ENCODE data around the gene CCT8.

Gene CCT8

DNA sequence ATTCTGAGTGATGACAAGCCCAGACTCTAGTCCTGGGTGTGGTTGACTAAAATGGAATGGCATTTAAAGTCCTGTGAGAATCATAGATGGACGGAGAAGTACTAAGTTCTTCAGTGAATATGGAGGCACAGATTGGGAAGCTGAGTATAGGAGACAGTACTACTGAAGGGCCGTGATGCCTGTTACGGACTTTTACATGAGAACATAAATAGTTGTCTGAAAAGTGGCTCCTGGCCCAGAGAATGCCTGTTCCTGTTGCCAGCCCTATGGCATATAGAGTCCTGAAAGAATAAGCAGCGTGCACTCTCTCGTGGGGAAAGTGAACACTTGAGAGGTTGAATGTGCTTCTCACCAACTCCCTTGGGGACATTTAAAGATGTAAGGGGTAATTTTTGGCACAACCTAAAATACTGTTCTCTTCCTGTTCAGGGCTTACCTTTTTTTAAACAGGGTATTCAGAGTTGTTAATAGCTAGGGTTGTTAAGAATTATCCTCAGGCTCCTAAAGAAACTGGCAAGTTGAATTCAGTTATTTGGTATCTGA lies 20.4 kb downstream of the CCT8 start:
- H3K27ac ChIP-seq (ENCODE audit: low read depth, low read length), result no peak overlapping the region
- no peak overlapping the region for H3K9ac ChIP-seq (ENCODE audit: low read depth, low read length)
- H3K27me3 ChIP-seq (ENCODE audit: control insufficient read depth, insufficient read depth, low read length), result no peaks in the 10 kb centered on the region
- peaks cover 91% of the 10 kb centered on the region for H3K36me3 ChIP-seq (ENCODE audit: control insufficient read depth, insufficient read depth, low read length)
- H3K4me1 ChIP-seq (ENCODE audit: control insufficient read depth, insufficient read depth, low read length), result no peaks in the 10 kb centered on the region
- H3K4me3 ChIP-seq (ENCODE audit: low read depth, low read length), result no peak overlapping the region
- H3K9me3 ChIP-seq (ENCODE audit: control insufficient read depth, insufficient read depth, low read length), result no peaks in the 10 kb centered on the region

DNA sequence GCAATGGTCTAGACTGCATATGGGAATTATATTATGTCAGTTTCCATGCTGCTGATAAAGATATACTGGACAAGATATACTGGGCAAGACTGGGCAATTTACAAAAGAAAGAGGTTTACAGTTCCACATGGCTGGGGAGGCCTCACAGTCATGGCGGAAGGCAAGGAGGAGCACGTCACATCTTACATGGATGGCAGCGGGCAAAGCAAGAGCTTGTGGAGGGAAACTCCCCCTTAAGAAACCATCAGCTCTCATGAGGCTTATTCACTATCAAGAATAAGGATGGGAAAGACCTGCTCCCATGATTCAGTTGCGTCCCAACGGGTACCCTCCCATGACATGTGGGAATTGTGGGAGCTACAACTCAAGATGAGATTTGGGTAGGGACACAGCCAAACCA lies 21.2 kb downstream of the CCT8 start:
- Histone ChIP-seq H3K9me3 (ENCODE audit: control insufficient read depth, insufficient read depth, low read length) (no peaks in the 10 kb centered on the region), H3K4me3 (ENCODE audit: low read depth, low read length) (no peak overlapping the region), H3K27ac (ENCODE audit: low read depth, low read length) (no peak overlapping the region), H3K4me1 (ENCODE audit: control insufficient read depth, insufficient read depth, low read length) (no peaks in the 10 kb centered on the region), H3K27me3 (ENCODE audit: control insufficient read depth, insufficient read depth, low read length) (no peaks in the 10 kb centered on the region), H3K9ac (ENCODE audit: low read depth, low read length) (no peak overlapping the region), H3K36me3 (ENCODE audit: control insufficient read depth, insufficient read depth, low read length) (peaks cover 93% of the 10 kb centered on the region)

DNA sequence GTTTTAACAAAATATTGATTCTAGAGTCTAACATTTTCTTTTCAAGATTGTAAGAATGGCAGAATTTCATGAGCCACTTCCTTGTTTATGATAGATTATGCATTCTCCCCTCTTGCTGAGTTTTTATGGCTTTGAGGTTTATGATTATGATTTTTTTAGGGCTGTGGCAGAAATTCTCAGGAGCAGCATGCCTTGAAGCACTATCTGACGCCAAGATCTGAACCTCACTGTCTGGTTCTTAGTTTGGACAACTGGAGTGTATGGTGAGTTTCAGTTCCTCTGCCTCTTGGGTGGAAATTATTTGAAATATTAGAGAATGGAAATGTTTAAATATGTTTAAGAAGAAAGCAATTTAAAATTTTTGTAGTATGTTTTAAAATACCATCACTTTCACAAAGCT lies 38.8 kb downstream of the CCT8 start:
- H3K36me3 ChIP-seq (ENCODE audit: control insufficient read depth, insufficient read depth, low read length), result peaks cover 90% of the 10 kb centered on the region
- no peak overlapping the region for H3K27ac ChIP-seq (ENCODE audit: low read depth, low read length)

DNA sequence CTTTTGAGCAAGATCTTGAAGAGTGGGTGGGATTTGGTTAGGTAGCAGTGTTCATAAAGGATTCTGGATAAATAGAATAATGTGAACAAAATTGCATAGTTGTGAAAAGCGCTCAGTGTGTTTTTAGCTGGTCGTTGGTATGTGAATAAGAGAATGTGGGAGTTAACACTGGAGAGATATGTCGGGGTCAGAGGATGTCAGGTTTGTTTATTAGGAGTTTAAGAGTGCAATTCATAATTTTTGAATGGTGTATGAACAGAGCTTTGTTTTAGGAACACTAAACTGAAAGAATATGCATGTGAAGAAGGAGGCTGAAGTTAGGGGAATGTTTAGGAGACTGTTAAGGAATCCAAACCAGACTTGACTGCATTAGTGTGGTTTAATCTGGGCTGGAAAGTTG lies 39.6 kb downstream of the CCT8 start:
- Histone ChIP-seq H3K4me3 (ENCODE audit: low read depth, low read length) (no peak overlapping the region), H3K4me1 (ENCODE audit: control insufficient read depth, insufficient read depth, low read length) (no peaks in the 10 kb centered on the region), H3K9me3 (ENCODE audit: control insufficient read depth, insufficient read depth, low read length) (no peaks in the 10 kb centered on the region), H3K9ac (ENCODE audit: low read depth, low read length) (no peak overlapping the region), H3K27ac (ENCODE audit: low read depth, low read length) (no peak overlapping the region), H3K27me3 (ENCODE audit: control insufficient read depth, insufficient read depth, low read length) (no peaks in the 10 kb centered on the region), H3K36me3 (ENCODE audit: control insufficient read depth, insufficient read depth, low read length) (peaks cover 86% of the 10 kb centered on the region)

More for the DNA sequence above, 38.8 kb downstream of the CCT8 start:
- Histone ChIP-seq H3K27me3 (ENCODE audit: control insufficient read depth, insufficient read depth, low read length) (no peaks in the 10 kb centered on the region), H3K4me1 (ENCODE audit: control insufficient read depth, insufficient read depth, low read length) (no peaks in the 10 kb centered on the region), H3K4me3 (ENCODE audit: low read depth, low read length) (no peak overlapping the region), H3K9ac (ENCODE audit: low read depth, low read length) (no peak overlapping the region), H3K9me3 (ENCODE audit: control insufficient read depth, insufficient read depth, low read length) (no peaks in the 10 kb centered on the region)

DNA sequence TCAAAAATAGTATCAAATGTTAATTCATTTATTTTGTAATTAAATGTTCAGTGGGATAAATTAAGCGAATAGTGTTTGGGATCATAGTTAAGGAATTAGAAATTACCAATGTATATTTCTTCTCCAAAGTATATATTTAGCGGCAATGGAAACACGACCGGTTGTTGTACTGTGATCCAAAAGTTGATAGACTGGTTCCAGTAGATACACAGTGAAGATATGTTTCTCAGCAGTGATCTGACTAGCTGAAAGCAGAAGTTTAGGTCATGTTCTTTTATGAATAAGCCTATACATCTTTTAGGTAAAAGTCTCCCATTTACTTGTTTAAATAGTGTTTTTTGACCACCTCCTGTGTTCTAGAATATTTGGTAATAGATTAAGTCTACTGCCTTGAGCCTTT lies 40.1 kb downstream of the CCT8 start:
- Histone ChIP-seq H3K9me3 (ENCODE audit: control insufficient read depth, insufficient read depth, low read length) (no peaks in the 10 kb centered on the region), H3K4me3 (ENCODE audit: low read depth, low read length) (no peak overlapping the region), H3K27me3 (ENCODE audit: control insufficient read depth, insufficient read depth, low read length) (no peaks in the 10 kb centered on the region), H3K9ac (ENCODE audit: low read depth, low read length) (no peak overlapping the region), H3K27ac (ENCODE audit: low read depth, low read length) (no peak overlapping the region), H3K4me1 (ENCODE audit: control insufficient read depth, insufficient read depth, low read length) (no peaks in the 10 kb centered on the region), H3K36me3 (ENCODE audit: control insufficient read depth, insufficient read depth, low read length) (peaks cover 80% of the 10 kb centered on the region)

DNA sequence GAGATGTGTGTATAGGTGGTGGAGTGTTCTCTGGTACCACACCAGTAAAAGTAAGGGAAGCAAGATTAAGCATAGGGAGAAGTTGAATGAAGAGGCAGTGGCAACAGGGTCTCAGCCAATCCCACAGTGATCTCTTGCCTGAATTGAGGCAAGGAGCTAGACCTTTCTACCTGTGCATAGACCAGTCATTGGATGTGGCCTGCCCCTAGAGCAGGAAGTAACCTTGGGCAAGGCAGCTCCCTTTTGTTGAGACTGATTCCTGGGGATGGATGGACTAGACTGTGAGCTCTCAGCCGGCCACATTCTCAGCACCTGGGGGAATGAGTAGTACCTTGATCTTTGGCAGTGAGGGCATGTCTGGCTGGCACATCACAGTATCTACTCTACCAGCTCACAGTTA lies 42.5 kb downstream of the CCT8 start:
- Histone ChIP-seq H3K9ac (ENCODE audit: low read depth, low read length) (no peak overlapping the region), H3K36me3 (ENCODE audit: control insufficient read depth, insufficient read depth, low read length) (peaks cover 56% of the 10 kb centered on the region), H3K9me3 (ENCODE audit: control insufficient read depth, insufficient read depth, low read length) (no peaks in the 10 kb centered on the region), H3K4me1 (ENCODE audit: control insufficient read depth, insufficient read depth, low read length) (no peaks in the 10 kb centered on the region), H3K27me3 (ENCODE audit: control insufficient read depth, insufficient read depth, low read length) (no peaks in the 10 kb centered on the region), H3K27ac (ENCODE audit: low read depth, low read length) (no peak overlapping the region), H3K4me3 (ENCODE audit: low read depth, low read length) (no peak overlapping the region)

DNA sequence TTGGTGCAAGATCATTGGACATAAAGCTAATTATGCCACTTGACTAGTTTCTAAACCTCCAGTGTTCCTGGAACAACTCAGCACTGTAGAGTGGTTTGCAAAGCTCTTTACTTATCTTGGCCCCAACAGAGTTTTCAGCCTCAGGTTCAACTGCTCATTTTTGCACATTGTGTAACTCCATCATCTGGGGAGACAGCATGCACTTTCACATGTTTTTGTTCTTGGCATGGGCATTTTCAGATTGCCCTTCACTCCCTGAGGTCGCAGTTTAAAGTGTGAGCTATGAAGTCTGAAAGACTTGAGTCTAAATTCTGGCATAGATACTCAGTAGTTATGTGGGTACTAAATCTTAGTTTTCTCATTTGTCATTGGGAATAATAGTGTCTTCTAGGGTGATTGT lies 43.9 kb downstream of the CCT8 start:
- 0 out of 2 replicates have a peak, but pooled peaks cover 2% of the 10 kb centered on the region for H3K4me1 ChIP-seq (ENCODE audit: control insufficient read depth, insufficient read depth, low read length)
- H3K27me3 ChIP-seq (ENCODE audit: control insufficient read depth, insufficient read depth, low read length), result no peaks in the 10 kb centered on the region
- peaks cover 45% of the 10 kb centered on the region for H3K36me3 ChIP-seq (ENCODE audit: control insufficient read depth, insufficient read depth, low read length)
- no peak overlapping the region for H3K4me3 ChIP-seq (ENCODE audit: low read depth, low read length)
- no peak overlapping the region for H3K27ac ChIP-seq (ENCODE audit: low read depth, low read length)
- no peaks in the 10 kb centered on the region for H3K9me3 ChIP-seq (ENCODE audit: control insufficient read depth, insufficient read depth, low read length)
- no peak overlapping the region for H3K9ac ChIP-seq (ENCODE audit: low read depth, low read length)

DNA sequence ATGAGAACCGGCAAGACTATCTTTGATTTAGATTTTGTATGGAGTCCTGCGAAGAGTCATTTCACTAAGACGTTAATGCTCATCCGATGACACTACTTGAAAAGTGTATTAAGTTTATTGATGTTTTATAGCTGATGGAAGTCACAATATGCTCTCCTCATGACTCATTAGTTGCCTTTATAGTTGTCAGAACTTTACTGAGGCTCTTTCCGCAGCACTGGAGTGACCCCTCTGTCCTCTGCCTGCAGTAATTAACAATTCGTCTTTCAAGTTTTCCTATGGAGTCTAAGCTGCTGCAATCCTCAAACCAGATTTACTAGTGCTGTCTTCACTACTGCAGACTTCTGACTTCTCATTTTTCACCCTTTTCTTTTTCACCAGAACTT lies 48.1 kb downstream of the CCT8 start:
- Histone ChIP-seq H3K27ac (ENCODE audit: low read depth, low read length) (peak overlapping the region; percentile 95), H3K36me3 (ENCODE audit: control insufficient read depth, insufficient read depth, low read length) (peaks cover 9% of the 10 kb centered on the region)

DNA sequence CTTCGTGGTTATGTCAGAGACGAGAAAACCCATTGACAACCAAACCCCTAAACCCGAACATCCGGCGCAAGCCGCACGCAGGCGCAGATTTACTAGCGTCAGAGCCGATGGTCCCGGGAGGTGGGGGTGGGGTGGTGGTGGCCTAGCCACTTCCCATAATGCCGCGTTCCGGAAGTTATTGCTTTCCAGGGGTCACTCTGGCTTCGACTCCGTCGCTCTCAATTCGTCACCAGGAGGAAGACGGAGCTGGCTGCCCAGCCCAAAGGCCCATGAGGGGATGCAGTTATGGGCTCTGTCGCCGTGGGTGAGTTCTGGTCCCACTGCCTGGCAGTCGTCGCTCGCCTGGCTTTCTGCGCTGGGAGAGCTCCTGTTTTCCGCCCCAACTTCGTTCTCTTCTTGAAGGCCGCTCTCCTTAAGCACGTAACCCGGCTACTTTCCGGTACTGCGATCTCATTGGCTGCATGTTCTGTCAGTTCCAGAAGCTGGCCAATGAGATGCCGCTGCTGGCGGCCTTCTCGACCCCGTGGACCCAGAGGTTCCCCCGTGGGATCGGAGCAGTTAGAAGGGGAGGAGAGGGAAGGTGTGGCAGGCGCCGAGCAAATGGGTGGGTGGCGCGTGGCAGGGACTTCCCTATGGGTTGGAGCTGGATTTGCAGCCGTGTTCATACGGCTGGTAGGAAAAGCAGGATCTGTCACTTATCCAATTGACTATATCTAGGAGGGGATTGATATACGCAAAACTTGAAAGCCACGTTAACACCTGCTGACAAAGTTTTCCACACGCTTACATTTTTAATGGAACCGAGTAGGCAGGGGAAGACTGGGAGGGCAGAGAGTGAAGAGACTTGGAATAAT lies 48.7 kb downstream of the CCT8 start, which contains the start of gene USP16:
Gene USP16 (plus strand): TSS at position 195 of the 854 bp plus-strand sequence. CDS start 3,246 bp downstream, outside the sequence.
- Histone ChIP-seq H3K4me1 (ENCODE audit: control insufficient read depth, insufficient read depth, low read length) (0 out of 2 replicates have a peak, but pooled peaks cover 2% of the 10 kb centered on the region), H3K4me3 (ENCODE audit: low read depth, low read length) (peak within 1 kb of the TSS; percentile 98), H3K27me3 (ENCODE audit: control insufficient read depth, insufficient read depth, low read length) (no peaks in the 10 kb centered on the region), H3K36me3 (ENCODE audit: control insufficient read depth, insufficient read depth, low read length) (peaks cover 4% of the 10 kb centered on the region), H3K27ac (ENCODE audit: low read depth, low read length) (peak within 1 kb of the TSS; percentile 95), H3K9ac (ENCODE audit: low read depth, low read length) (peak within 1 kb of the TSS; percentile 98), H3K9me3 (ENCODE audit: control insufficient read depth, insufficient read depth, low read length) (no peaks in the 10 kb centered on the region)

More for the DNA sequence above, 48.1 kb downstream of the CCT8 start:
- Histone ChIP-seq H3K27me3 (ENCODE audit: control insufficient read depth, insufficient read depth, low read length) (no peaks in the 10 kb centered on the region), H3K9ac (ENCODE audit: low read depth, low read length) (peak overlapping the region; percentile 98), H3K4me1 (ENCODE audit: control insufficient read depth, insufficient read depth, low read length) (0 out of 2 replicates have a peak, but pooled peaks cover 2% of the 10 kb centered on the region), H3K4me3 (ENCODE audit: low read depth, low read length) (peak overlapping the region; percentile 98), H3K9me3 (ENCODE audit: control insufficient read depth, insufficient read depth, low read length) (no peaks in the 10 kb centered on the region)

DNA sequence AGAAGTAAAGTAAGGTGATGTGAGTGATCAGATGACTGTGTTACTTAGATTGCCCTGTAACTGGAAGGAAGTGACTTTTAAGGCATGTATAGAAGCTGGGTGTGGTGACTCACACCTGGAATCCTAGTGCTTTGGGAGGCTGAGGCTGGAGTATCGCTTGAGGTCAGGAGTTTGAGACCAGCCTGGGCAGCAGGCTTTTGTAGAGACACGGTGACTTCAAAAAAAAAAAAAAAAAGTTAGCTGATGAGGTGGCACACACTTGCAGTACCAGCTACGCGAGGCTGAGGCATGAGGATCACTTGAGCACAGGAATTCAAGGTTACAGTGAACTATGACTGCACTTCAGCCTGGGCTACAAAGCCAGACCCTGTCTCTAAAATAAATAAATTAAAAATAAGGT lies 51.3 kb downstream of the CCT8 start:
- H3K27ac ChIP-seq (ENCODE audit: low read depth, low read length), result no peak overlapping the region
- no peak overlapping the region for H3K4me3 ChIP-seq (ENCODE audit: low read depth, low read length)
- H3K27me3 ChIP-seq (ENCODE audit: control insufficient read depth, insufficient read depth, low read length), result no peaks in the 10 kb centered on the region
- 0 out of 2 replicates have a peak, but pooled peaks cover 2% of the 10 kb centered on the region for H3K4me1 ChIP-seq (ENCODE audit: control insufficient read depth, insufficient read depth, low read length)
- no peak overlapping the region for H3K9ac ChIP-seq (ENCODE audit: low read depth, low read length)
- no peaks in the 10 kb centered on the region for H3K36me3 ChIP-seq (ENCODE audit: control insufficient read depth, insufficient read depth, low read length)
- H3K9me3 ChIP-seq (ENCODE audit: control insufficient read depth, insufficient read depth, low read length), result no peaks in the 10 kb centered on the region

DNA sequence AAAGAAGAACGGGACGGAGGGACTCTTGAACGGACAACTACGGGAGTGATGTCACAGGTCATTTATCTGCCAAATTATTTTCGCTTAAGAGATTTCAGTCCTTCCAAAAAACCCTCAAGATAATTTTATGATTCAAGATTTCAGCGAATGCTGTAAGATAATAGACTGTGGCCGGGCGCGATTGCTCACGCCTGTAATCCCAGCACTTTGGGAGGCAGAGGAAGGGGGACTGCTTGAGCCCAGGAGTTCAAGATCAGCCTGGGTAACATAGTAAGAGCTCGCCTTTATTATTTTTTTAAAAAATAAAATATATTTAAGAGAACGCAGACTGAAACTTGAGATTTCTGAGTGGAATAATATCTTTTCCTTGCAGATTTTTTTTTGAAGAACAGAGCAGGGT lies 54.9 kb downstream of the CCT8 start:
- H3K9ac ChIP-seq (ENCODE audit: low read depth, low read length), result peak overlapping the region; percentile 87
- no peaks in the 10 kb centered on the region for H3K27me3 ChIP-seq (ENCODE audit: control insufficient read depth, insufficient read depth, low read length)
- H3K27ac ChIP-seq (ENCODE audit: low read depth, low read length), result no peak overlapping the region
- H3K4me1 ChIP-seq (ENCODE audit: control insufficient read depth, insufficient read depth, low read length), result no peaks in the 10 kb centered on the region
- H3K9me3 ChIP-seq (ENCODE audit: control insufficient read depth, insufficient read depth, low read length), result no peaks in the 10 kb centered on the region
- H3K4me3 ChIP-seq (ENCODE audit: low read depth, low read length), result peak overlapping the region; percentile 80
- H3K36me3 ChIP-seq (ENCODE audit: control insufficient read depth, insufficient read depth, low read length), result no peaks in the 10 kb centered on the region
